Activated naive CD8-positive, alpha-beta T cell treated with anti-CD3 and anti-CD28 coated beads for 36 hours (primary cell): ENCODE data around the gene DPF1. TPM values are rescaled to one million over a fixed set of nuclear protein-coding genes. Genes with fewer than 3 reads are reported as not detected.

Experiments
- total RNA-seq, 2 experiments: library from RNA; stranded (reverse); gene quantifications; one replicate each; pipeline ENCODE4 v1.2.3, GENCODE V29; 2021

The DPF1 gene
- total RNA-seq, 2 experiments from 2014 or later: 0.41 to 0.50 TPM

Other genes with a start within 250 kb of the DPF1 start
- not detected for gene PPP1R14A, start 32.2 kb upstream of the DPF1 start, total RNA-seq
- 10 to 100 TPM; 28.2 to 31.7 TPM for gene SPINT2, start 40.4 kb upstream of the DPF1 start, total RNA-seq
- not detected for gene C19orf33, start 80.0 kb upstream of the DPF1 start, total RNA-seq
- gene YIF1B, start 91.7 kb upstream of the DPF1 start, total RNA-seq: 10 to 100 TPM; 57.3 to 63.0 TPM
- gene KCNK6, start 95.6 kb upstream of the DPF1 start, total RNA-seq: 1 to 10 TPM; 6.6 to 6.9 TPM
- 1 to 10 TPM; 1.9 to 2.1 TPM for gene CATSPERG, start 111.6 kb upstream of the DPF1 start, total RNA-seq
- 100 to 1,000 TPM; 193 to 199 TPM for gene PSMD8, start 150.3 kb upstream of the DPF1 start, total RNA-seq
- gene GGN, start 163.8 kb upstream of the DPF1 start, total RNA-seq: under 1 TPM in 1 of 2 experiments, not detected in 1; 0.14 TPM
- gene SPRED3, start 164.5 kb upstream of the DPF1 start, total RNA-seq: under 1 TPM; 0.45 to 0.74 TPM
- 1 to 10 TPM; 8.1 to 9.3 TPM for gene FAM98C, start 178.9 kb upstream of the DPF1 start, total RNA-seq
- under 1 TPM; 0.22 to 0.23 TPM for gene RASGRP4, start 202.0 kb upstream of the DPF1 start, total RNA-seq
- under 1 TPM; 0.19 to 0.28 TPM for gene RYR1, start 209.5 kb upstream of the DPF1 start, total RNA-seq